Dedifferentiated amniotic fluid mesenchymal stem cell (primary cell): ENCODE measurements around the gene LRRC34.
A peak's percentile ranks its signal among the peaks of the same experiment; 100 is the strongest.

Experiments used
- DNase-seq: peaks from one replicate; pipeline ENCODE4 v3.0.0-alpha.2; 2016; ENCODE audit errors: extremely low spot score

Gene LRRC34

GRCh38 chr3:169764882-169765612 is 47.7 kb downstream of the LRRC34 start, which contains the start of gene TERC:
TSS of gene TERC (minus strand) at chr3:169765060.
- peak; percentile 80 for DNase-seq

GRCh38 chr3:169764312-169764881 is 48.3 kb downstream of the LRRC34 start:
- peak; percentile 27 for DNase-seq

GRCh38 chr3:169760479-169760878 is 52.2 kb downstream of the LRRC34 start:
- DNase-seq: no peak

- DNase-seq: no peak
These were observed 53.4 kb downstream of the LRRC34 start for GRCh38 chr3:169759256-169759655.

GRCh38 chr3:169758359-169758994 is 54.2 kb downstream of the LRRC34 start:
- DNase-seq: no peak

- no peak for DNase-seq
These were observed 57.2 kb downstream of the LRRC34 start for GRCh38 chr3:169755488-169755887.

GRCh38 chr3:169754711-169755110 is 58.0 kb downstream of the LRRC34 start:
- DNase-seq: no peak

- DNase-seq: no peak
These were observed 60.8 kb downstream of the LRRC34 start for GRCh38 chr3:169751875-169752274.

GRCh38 chr3:169750665-169751064 is 62.0 kb downstream of the LRRC34 start:
- DNase-seq: no peak

- no peak for DNase-seq
These were observed 64.0 kb downstream of the LRRC34 start for GRCh38 chr3:169748670-169749069.

- no peak for DNase-seq
These were observed 65.8 kb downstream of the LRRC34 start for GRCh38 chr3:169746924-169747323.

GRCh38 chr3:169744366-169745054 is 68.2 kb downstream of the LRRC34 start:
- peak; percentile 57 for DNase-seq
